K562 (cell line): ENCODE data around the gene RNF168. TPM values are rescaled to one million over a fixed set of nuclear protein-coding genes. Genes with fewer than 3 reads are reported as not detected.

Experiments
- ATAC-seq: fragments of 200-7000 bp; cut with Tn5 transposase; 3 replicates; pipeline ENCODE4 v1.9.1; 2020; ENCODE audit warnings: moderate library complexity
- BruUV-seq: library from RNA; stranded (reverse); fragments of 400-500 nt; replicated peaks from 2 replicates; lab custom pipeline; 2021; lab: Mats Ljungman, UMichigan
- CTCF ChIA-PET: fragments of 300-600 bp; formaldehyde crosslinking; extraction: SDS; loops from one replicate; lab custom pipeline; 2021; ENCODE audit warnings: low intra/inter-chr PET ratio; lab: Yijun Ruan, JAX
- POLR2A ChIA-PET: fragments of 300-600, 350-650 bp; sonication (Branson Sonifier 250); formaldehyde crosslinking; extraction: SDS; loops from one replicate; lab custom pipeline; 2021; ENCODE audit warnings: antibody characterized with exemption, inconsistent platforms; lab: Yijun Ruan, JAX
- DNase-seq, 4 experiments: peaks; one replicate each; pipeline versions ENCODE4 v3.0.0 to v3.0.0-alpha.2; 2011 to 2018; ENCODE audit warnings: low spot score in 3 of 4, mixed read lengths in 3 of 4; ENCODE audit errors: extremely low read depth in 1 of 4
- FAIRE-seq: peaks from 2 replicates; lab custom pipeline; 2011; peaks lifted over from hg19 to GRCh38; lab: Jason Lieb, UNC
- H2AFZ ChIP-seq: 2 replicates; pipeline ENCODE4 v1.6.0; 2011; ENCODE audit warnings: low read depth, low read length, control low read depth, inconsistent platforms
- H3K27ac ChIP-seq: fragments of 200-600 bp; 3 replicates; pipeline ENCODE4 v1.8.0; 2011; ENCODE audit warnings: low read depth, mild to moderate bottlenecking, control low read depth, inconsistent platforms, low read length, moderate library complexity, mixed read lengths; ENCODE audit errors: extremely low read depth
- H3K27me3 ChIP-seq, 2 experiments: fragments of 300-600 bp in 1 of 2; 2 replicates in 1 of 2; 3 replicates in 1 of 2; pipeline versions ENCODE4 v1.6.0 to v1.8.0; 2011; ENCODE audit warnings: inconsistent platforms in 2 of 2, low read length in 2 of 2, mild to moderate bottlenecking in 1 of 2, mixed read lengths in 1 of 2, moderate library complexity in 1 of 2; ENCODE audit not compliant: control insufficient read depth in 2 of 2, insufficient read depth in 2 of 2
- H3K36me3 ChIP-seq: fragments of 300-600 bp; 3 replicates; pipeline ENCODE4 v1.8.0; 2011; ENCODE audit warnings: mild to moderate bottlenecking, low read length, inconsistent platforms; ENCODE audit not compliant: control insufficient read depth, insufficient read depth
- H3K4me1 ChIP-seq, 2 experiments: fragments of 200-600 bp in 1 of 2; replicated peaks in 1 of 2; 2 replicates in 1 of 2; 3 replicates in 1 of 2; pipeline versions ENCODE4 v1.5.1 to v1.8.0; 2011; ENCODE audit warnings: inconsistent platforms in 2 of 2, low read length in 2 of 2, mild to moderate bottlenecking in 1 of 2, mixed read lengths in 1 of 2, moderate library complexity in 1 of 2; ENCODE audit not compliant: control insufficient read depth in 2 of 2, insufficient read depth in 2 of 2
- H3K4me2 ChIP-seq: 2 replicates; pipeline ENCODE4 v1.6.1; 2011; ENCODE audit warnings: low read length, control low read depth, inconsistent platforms, mixed read lengths; ENCODE audit not compliant: insufficient read depth
- H3K4me3 ChIP-seq: fragments of 200-600 bp; sonication (generic), shearing (Covaris generic); 2 replicates; pipeline ENCODE4 v1.5.1; 2016; ENCODE audit warnings: control low read depth, inconsistent platforms
- H3K79me2 ChIP-seq: fragments of 200-600 bp; 3 replicates; pipeline ENCODE4 v1.8.0; 2011; ENCODE audit warnings: low read length, inconsistent platforms; ENCODE audit not compliant: control insufficient read depth, insufficient read depth
- H3K9ac ChIP-seq, 2 experiments: 2 replicates each; pipeline versions ENCODE4 v1.6.0 to v1.6.1; 2011; ENCODE audit warnings: low read depth in 2 of 2, low read length in 2 of 2, control low read depth in 1 of 2, inconsistent platforms in 1 of 2, mild to moderate bottlenecking in 1 of 2, mixed read lengths in 1 of 2; ENCODE audit not compliant: insufficient read depth in 1 of 2
- H3K9me1 ChIP-seq: one replicate; pipeline ENCODE4 v1.6.0; 2011; ENCODE audit warnings: inconsistent platforms, mild to moderate bottlenecking, low read length, moderate library complexity; ENCODE audit not compliant: control insufficient read depth, insufficient read depth
- H3K9me3 ChIP-seq: replicated peaks from 2 replicates; pipeline ENCODE4 v1.5.1; 2011; ENCODE audit warnings: low read depth, low read length, inconsistent platforms; ENCODE audit not compliant: control insufficient read depth, insufficient read depth
- H4K20me1 ChIP-seq: replicated peaks from 2 replicates; pipeline ENCODE4 v1.6.1; 2011; ENCODE audit warnings: low read length, inconsistent platforms, mixed read lengths; ENCODE audit not compliant: control insufficient read depth, insufficient read depth
- ADNP ChIP-seq: fragments of 200-800 bp; sonication (Bioruptor generic); IDR thresholded peaks from 2 replicates; pipeline ENCODE4 v1.6.1; 2016; ENCODE audit warnings: missing genetic modification characterization, missing compliant biosample characterization
- ARID1B ChIP-seq: fragments of 450-650 bp; IDR thresholded peaks from 2 replicates; pipeline ENCODE4 v1.6.1; 2016; ENCODE audit warnings: antibody characterized with exemption, mild to moderate bottlenecking, inconsistent platforms
- CREM ChIP-seq: IDR thresholded peaks from 2 replicates; pipeline ENCODE4 v1.6.1; 2014; ENCODE audit warnings: antibody characterized with exemption, low read depth
- DMBX1 ChIP-seq: fragments of 250-450 bp; sonication (Bioruptor Pico); IDR thresholded peaks from 2 replicates; pipeline ENCODE4 v1.8.0; 2022; ENCODE audit warnings: inconsistent platforms, mild to moderate bottlenecking, moderate library complexity, borderline replicate concordance
- HNRNPUL1 ChIP-seq: fragments of 200-400 bp; formaldehyde crosslinking; IDR thresholded peaks from 2 replicates; pipeline ENCODE4 v1.6.1; 2017; ENCODE audit warnings: low read length
- NR2F6 ChIP-seq: fragments of 450-650 bp; formaldehyde crosslinking; IDR thresholded peaks from 2 replicates; pipeline ENCODE4 v1.4.0; 2020; ENCODE audit warnings: mild to moderate bottlenecking
- RBBP5 ChIP-seq: fragments of 200-600 bp; sonication (generic); IDR thresholded peaks from 2 replicates; pipeline ENCODE4 v1.6.1; 2012; ENCODE audit warnings: borderline replicate concordance, mild to moderate bottlenecking, low read length, control low read depth, inconsistent platforms; ENCODE audit not compliant: insufficient read depth, poor library complexity, severe bottlenecking
- RHOXF2B ChIP-seq: fragments of 250-450 bp; sonication (Bioruptor Pico); conservative IDR thresholded peaks from 2 replicates; pipeline ENCODE4 v1.5.1; 2021
- SAFB ChIP-seq: fragments of 200-400 bp; formaldehyde crosslinking; IDR thresholded peaks from 2 replicates; pipeline ENCODE4 v1.6.1; 2017; ENCODE audit warnings: low read depth, low read length, borderline replicate concordance
- TBL1XR1 ChIP-seq, 2 experiments: IDR thresholded peaks; 2 replicates each; pipeline ENCODE4 v1.6.1; 2012; ENCODE audit warnings: improper control_type of control experiment in 2 of 2, low read length in 2 of 2, mild to moderate bottlenecking in 1 of 2
- XRCC3 ChIP-seq: fragments of 450-650 bp; IDR thresholded peaks from 2 replicates; pipeline ENCODE4 v1.6.1; 2017; ENCODE audit warnings: mild to moderate bottlenecking, moderate library complexity
- WGBS: fragments of 100-300 bp; shearing (Covaris generic); methylation state at CpG from one replicate; pipeline ENCODE4 v1.1.6; 2016; ENCODE audit warnings: low coverage, mixed read lengths; ENCODE audit not compliant: insufficient coverage; ENCODE audit errors: missing lambda C conversion rate; 5-methylcytosine and 5-hydroxymethylcytosine counted together
- in situ Hi-C: fragments of 300-500 bp; cut with MboI; formaldehyde crosslinking; loops from 4 replicates; pipeline ENCODE4 v1.15.0; 2018; ENCODE audit warnings: inconsistent platforms, mixed read lengths
- intact Hi-C: fragments of 100-400 bp; cut with micrococcal nuclease; formaldehyde crosslinking; loops from 2 replicates; pipeline ENCODE4 v1.14.2; 2022
- polyA plus RNA-seq, 8 experiments: library from polyadenylated mRNA; depleted of rRNA in 4 of 8; stranded (reverse) in 5 of 8; unstranded in 3 of 8; fragments of >200 nt; fragmentation: Nextera tagmentation in 2 of 8; fragmentation: Illumina TruSeq in 1 of 8; extraction: Ambion mirVana in 2 of 8; extraction: Trizol in 1 of 8; gene quantifications; 2 replicates each; pipeline versions ENCODE4 v1.2.1 to v1.2.3, GENCODE V29; 2011 to 2014; ENCODE audit warnings: inconsistent platforms in 1 of 8, missing spikeins in 1 of 8
- total RNA-seq, 7 experiments: library from RNA; depleted of rRNA in 6 of 7; stranded (reverse); fragments of >200 nt in 6 of 7; fragmentation: Illumina TruSeq in 2 of 7; extraction: Trizol in 2 of 7; gene quantifications; 2 replicates each; pipeline versions ENCODE4 v1.2.1 to v1.2.3, GENCODE V29; 2011 to 2021; ENCODE audit warnings: low replicate concordance in 1 of 7
- TF ChIP-seq, protein P1 (sequence below): fragments of 450-650 bp; IDR thresholded peaks from 2 replicates; pipeline ENCODE4 v1.6.1; 2017; ENCODE audit warnings: mild to moderate bottlenecking, moderate library complexity
- TF ChIP-seq, protein P2 (sequence below): sonication (generic); formaldehyde crosslinking; IDR thresholded peaks from 2 replicates; pipeline ENCODE4 v1.8.1; 2023; ENCODE audit warnings: mild to moderate bottlenecking, missing genetic modification reagents, moderate library complexity
- TF ChIP-seq, protein P3 (sequence below): sonication (generic); IDR thresholded peaks from 2 replicates; pipeline ENCODE4 v1.6.1; 2016
- TF ChIP-seq, protein P4 (sequence below): fragments of 450-650 bp; formaldehyde crosslinking; IDR thresholded peaks from 2 replicates; pipeline ENCODE4 v1.4.0; 2022; ENCODE audit warnings: mild to moderate bottlenecking, moderate library complexity
- TF ChIP-seq, protein P5 (sequence below): IDR thresholded peaks from 2 replicates; pipeline ENCODE4 v1.6.1; 2011; ENCODE audit warnings: borderline replicate concordance, low read depth, mild to moderate bottlenecking, moderate library complexity, low read length; ENCODE audit not compliant: insufficient read depth, poor library complexity, severe bottlenecking

RNF168 gene
- total and polyA plus RNA-seq, 9 of the 15 experiments (the other 6 are each of a cell fraction or from before 2014, with no cell fraction given), result 6.0 to 32.1 (median 16.6) TPM

DNA sequence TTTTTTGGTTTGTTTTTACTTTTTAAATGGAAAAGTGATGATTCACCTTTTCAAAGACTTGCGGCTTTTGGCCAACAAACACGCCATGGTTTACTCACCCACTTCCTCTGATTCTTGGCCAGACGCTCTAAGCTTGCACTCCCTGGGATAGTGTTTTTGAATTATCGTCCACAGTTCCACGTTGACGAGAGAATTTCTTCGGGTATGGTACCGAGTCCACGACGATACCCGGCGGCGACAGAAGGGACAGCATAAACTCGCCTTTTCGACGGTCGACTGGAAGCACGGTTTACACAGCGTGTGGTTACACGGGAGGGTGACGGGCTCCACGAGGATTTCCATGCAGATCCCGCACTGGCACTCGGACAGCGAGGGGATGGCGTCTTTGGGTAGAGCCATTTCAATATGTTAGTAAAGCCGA is 783 bp downstream of the RNF168 start:
- FAIRE-seq (peak; percentile 68), DNase-seq (peak; percentile 20 to 62 (median 26)), ATAC-seq (peak; percentile 33)
- peaks cover 5% of the 10 kb centered on the region for H3K9me3 ChIP-seq
- WGBS, result under 1% methylated on average over 27 of the region's 27 CpGs
- H3K4me1 ChIP-seq, result peaks cover 10 to 14% of the 10 kb centered on the region in 2 experiments; a peak in 4 of 5 replicates
- H2AFZ ChIP-seq, result peak overlapping the region; percentile 46; the same call in 1 of the 2 replicates
- peak overlapping the region; percentile 98 for H3K4me2 ChIP-seq
- H3K9me1 ChIP-seq, result no peaks in the 10 kb centered on the region
- ChIA-PET CTCF (no interaction called here), POLR2A (interaction anchor here (1.0 to 1.9 kb wide), 3 partner anchors 10 to 252 kb away, joined by 4 to 12 read pairs (median 4); no protein-coding TSS in a partner anchor)
- peak overlapping the region; percentile 93 for H3K27ac ChIP-seq
- H4K20me1 ChIP-seq, result peaks cover 21% of the 10 kb centered on the region; the same call in 1 of the 2 replicates
- H3K79me2 ChIP-seq, result peaks cover 56% of the 10 kb centered on the region
- BruUV-seq, result no TSS peak
- H3K4me3 ChIP-seq, result peak overlapping the region; percentile 91
- peak overlapping the region; percentile 93 to 94 for H3K9ac ChIP-seq
- H3K27me3 ChIP-seq, result no peaks in the 10 kb centered on the region
- in situ Hi-C loops (loop anchor here (25.0 kb wide), 2 partner anchors 615 to 790 kb away; partner anchors contain the start of gene MUC20), intact Hi-C loops (loop anchor here (5.0 kb wide), 2 partner anchors 165 to 480 kb away; partner anchors contain the start of gene TM4SF19)
- peaks cover 30% of the 10 kb centered on the region; the same call in 2 of the 3 replicates for H3K36me3 ChIP-seq
- TF ChIP-seq DMBX1 (CRISPR knock-in tag) (no peak), TBL1XR1 (IDR thresholded peaks at IDR 0.05; ENCODE audit: low read length in 2 of 2) (no peak), SAFB (peak; percentile 38; the same call in 1 of the 2 replicates), HNRNPUL1 (no peak), RBBP5 (peak; percentile 66), XRCC3 (no peak), ADNP (no peak), RHOXF2B (no peak), NR2F6 (CRISPR knock-in tag) (no peak), ARID1B (no peak), CREM (peak; percentile 52)
- TF ChIP-seq, protein P1, sequence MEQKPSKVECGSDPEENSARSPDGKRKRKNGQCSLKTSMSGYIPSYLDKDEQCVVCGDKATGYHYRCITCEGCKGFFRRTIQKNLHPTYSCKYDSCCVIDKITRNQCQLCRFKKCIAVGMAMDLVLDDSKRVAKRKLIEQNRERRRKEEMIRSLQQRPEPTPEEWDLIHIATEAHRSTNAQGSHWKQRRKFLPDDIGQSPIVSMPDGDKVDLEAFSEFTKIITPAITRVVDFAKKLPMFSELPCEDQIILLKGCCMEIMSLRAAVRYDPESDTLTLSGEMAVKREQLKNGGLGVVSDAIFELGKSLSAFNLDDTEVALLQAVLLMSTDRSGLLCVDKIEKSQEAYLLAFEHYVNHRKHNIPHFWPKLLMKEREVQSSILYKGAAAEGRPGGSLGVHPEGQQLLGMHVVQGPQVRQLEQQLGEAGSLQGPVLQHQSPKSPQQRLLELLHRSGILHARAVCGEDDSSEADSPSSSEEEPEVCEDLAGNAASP, result no peak
- TF ChIP-seq, protein P2, sequence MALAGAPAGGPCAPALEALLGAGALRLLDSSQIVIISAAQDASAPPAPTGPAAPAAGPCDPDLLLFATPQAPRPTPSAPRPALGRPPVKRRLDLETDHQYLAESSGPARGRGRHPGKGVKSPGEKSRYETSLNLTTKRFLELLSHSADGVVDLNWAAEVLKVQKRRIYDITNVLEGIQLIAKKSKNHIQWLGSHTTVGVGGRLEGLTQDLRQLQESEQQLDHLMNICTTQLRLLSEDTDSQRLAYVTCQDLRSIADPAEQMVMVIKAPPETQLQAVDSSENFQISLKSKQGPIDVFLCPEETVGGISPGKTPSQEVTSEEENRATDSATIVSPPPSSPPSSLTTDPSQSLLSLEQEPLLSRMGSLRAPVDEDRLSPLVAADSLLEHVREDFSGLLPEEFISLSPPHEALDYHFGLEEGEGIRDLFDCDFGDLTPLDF (CRISPR knock-in tag), result no peak
- TF ChIP-seq, protein P3, sequence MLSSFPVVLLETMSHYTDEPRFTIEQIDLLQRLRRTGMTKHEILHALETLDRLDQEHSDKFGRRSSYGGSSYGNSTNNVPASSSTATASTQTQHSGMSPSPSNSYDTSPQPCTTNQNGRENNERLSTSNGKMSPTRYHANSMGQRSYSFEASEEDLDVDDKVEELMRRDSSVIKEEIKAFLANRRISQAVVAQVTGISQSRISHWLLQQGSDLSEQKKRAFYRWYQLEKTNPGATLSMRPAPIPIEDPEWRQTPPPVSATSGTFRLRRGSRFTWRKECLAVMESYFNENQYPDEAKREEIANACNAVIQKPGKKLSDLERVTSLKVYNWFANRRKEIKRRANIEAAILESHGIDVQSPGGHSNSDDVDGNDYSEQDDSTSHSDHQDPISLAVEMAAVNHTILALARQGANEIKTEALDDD, result 0 out of 2 replicates have a peak, but pooled peaks have one; percentile 37
- TF ChIP-seq, protein P4, sequence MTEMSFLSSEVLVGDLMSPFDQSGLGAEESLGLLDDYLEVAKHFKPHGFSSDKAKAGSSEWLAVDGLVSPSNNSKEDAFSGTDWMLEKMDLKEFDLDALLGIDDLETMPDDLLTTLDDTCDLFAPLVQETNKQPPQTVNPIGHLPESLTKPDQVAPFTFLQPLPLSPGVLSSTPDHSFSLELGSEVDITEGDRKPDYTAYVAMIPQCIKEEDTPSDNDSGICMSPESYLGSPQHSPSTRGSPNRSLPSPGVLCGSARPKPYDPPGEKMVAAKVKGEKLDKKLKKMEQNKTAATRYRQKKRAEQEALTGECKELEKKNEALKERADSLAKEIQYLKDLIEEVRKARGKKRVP, result no peak
- TF ChIP-seq, protein P5, sequence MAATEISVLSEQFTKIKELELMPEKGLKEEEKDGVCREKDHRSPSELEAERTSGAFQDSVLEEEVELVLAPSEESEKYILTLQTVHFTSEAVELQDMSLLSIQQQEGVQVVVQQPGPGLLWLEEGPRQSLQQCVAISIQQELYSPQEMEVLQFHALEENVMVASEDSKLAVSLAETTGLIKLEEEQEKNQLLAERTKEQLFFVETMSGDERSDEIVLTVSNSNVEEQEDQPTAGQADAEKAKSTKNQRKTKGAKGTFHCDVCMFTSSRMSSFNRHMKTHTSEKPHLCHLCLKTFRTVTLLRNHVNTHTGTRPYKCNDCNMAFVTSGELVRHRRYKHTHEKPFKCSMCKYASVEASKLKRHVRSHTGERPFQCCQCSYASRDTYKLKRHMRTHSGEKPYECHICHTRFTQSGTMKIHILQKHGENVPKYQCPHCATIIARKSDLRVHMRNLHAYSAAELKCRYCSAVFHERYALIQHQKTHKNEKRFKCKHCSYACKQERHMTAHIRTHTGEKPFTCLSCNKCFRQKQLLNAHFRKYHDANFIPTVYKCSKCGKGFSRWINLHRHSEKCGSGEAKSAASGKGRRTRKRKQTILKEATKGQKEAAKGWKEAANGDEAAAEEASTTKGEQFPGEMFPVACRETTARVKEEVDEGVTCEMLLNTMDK, result no peak
